ENCODE measurements around the gene PLEKHG4B. TPM values are rescaled to one million over a fixed set of nuclear protein-coding genes. Genes with fewer than 3 reads are reported as not detected.

Gene PLEKHG4B
- polyA plus RNA-seq, 3 donors, result not detected

GRCh38 chr5:207599-207998 is 115.6 kb downstream of the PLEKHG4B start:
- intact Hi-C loops (cut with micrococcal nuclease), result no loop called here

GRCh38 chr5:208449-209114 is 116.6 kb downstream of the PLEKHG4B start:
- Histone ChIP-seq H3K9ac (ENCODE audit: insufficient read depth, low read length, poor library complexity, severe bottlenecking) (no peak overlapping the region), H3K4me2 (replicated peaks; ENCODE audit: extremely low read depth, low read length, poor library complexity, severe bottlenecking) (no peak overlapping the region), H3K4me3 (replicated peaks in 1 of 3; ENCODE audit: low read depth in 2 of 3, low read length in 3 of 3) (no peak overlapping the region), H3K79me2 (ENCODE audit: insufficient read depth, low read length) (peaks cover 1% of the 10 kb centered on the region), H3K27me3 (ENCODE audit: control insufficient read depth in 2 of 2, insufficient read depth in 2 of 2, low read length in 2 of 2) (no peaks in the 10 kb centered on the region), H3K36me3 (replicated peaks in 1 of 2; ENCODE audit: control insufficient read depth in 1 of 2, insufficient read depth in 2 of 2, low read length in 2 of 2) (peaks cover 22 to 51% of the 10 kb centered on the region in 2 donors), H3K27ac (ENCODE audit: low read depth in 1 of 2, low read length in 2 of 2) (no peak overlapping the region), H3K4me1 (ENCODE audit: control insufficient read depth in 1 of 2, insufficient read depth in 2 of 2, low read length in 2 of 2) (no peaks in the 10 kb centered on the region), H3K9me3 (replicated peaks in 1 of 2; ENCODE audit: control insufficient read depth in 1 of 2, insufficient read depth in 1 of 2, low read length in 2 of 2) (no peaks in the 10 kb centered on the region), H2AFZ (ENCODE audit: insufficient read depth, low read depth, low read length, poor library complexity, severe bottlenecking) (no peak overlapping the region), H4K20me1 (ENCODE audit: insufficient read depth, low read length) (peaks cover 7% of the 10 kb centered on the region)
- Mint-ChIP-seq H3K27ac (peak overlapping the region in 1 of 7 donors; percentile 42), H3K27me3 (ENCODE audit: low read depth in 3 of 3) (no peaks in the 10 kb centered on the region), H3K9me3 (no peaks in the 10 kb centered on the region), H3K4me1 (no peaks in the 10 kb centered on the region), H3K4me3 (no peak overlapping the region), H3K36me3 (peaks cover 45 to 47% of the 10 kb centered on the region in 2 donors)
- DNase-seq, result no peak
- WGBS (ENCODE audit: insufficient coverage), result 90% methylated on average over 10 of the region's 15 CpGs
- TF ChIP-seq CTCF (IDR thresholded peaks at IDR 0.05), result no peak
- intact Hi-C loops (cut with micrococcal nuclease), result no loop called here

More at GRCh38 chr5:207599-207998, 115.6 kb downstream of the PLEKHG4B start:
- Histone ChIP-seq H3K79me2 (ENCODE audit: insufficient read depth, low read length) (no peaks in the 10 kb centered on the region), H3K4me2 (replicated peaks; ENCODE audit: extremely low read depth, low read length, poor library complexity, severe bottlenecking) (no peak overlapping the region), H3K9me3 (replicated peaks in 1 of 2; ENCODE audit: control insufficient read depth in 1 of 2, insufficient read depth in 1 of 2, low read length in 2 of 2) (no peaks in the 10 kb centered on the region), H2AFZ (ENCODE audit: insufficient read depth, low read depth, low read length, poor library complexity, severe bottlenecking) (no peak overlapping the region), H3K9ac (ENCODE audit: insufficient read depth, low read length, poor library complexity, severe bottlenecking) (no peak overlapping the region), H3K4me3 (replicated peaks in 1 of 3; ENCODE audit: low read depth in 2 of 3, low read length in 3 of 3) (no peak overlapping the region), H3K4me1 (ENCODE audit: control insufficient read depth in 1 of 2, insufficient read depth in 2 of 2, low read length in 2 of 2) (no peaks in the 10 kb centered on the region), H3K27me3 (ENCODE audit: control insufficient read depth in 2 of 2, insufficient read depth in 2 of 2, low read length in 2 of 2) (no peaks in the 10 kb centered on the region), H4K20me1 (ENCODE audit: insufficient read depth, low read length) (peaks cover 7% of the 10 kb centered on the region), H3K36me3 (replicated peaks in 1 of 2; ENCODE audit: control insufficient read depth in 1 of 2, insufficient read depth in 2 of 2, low read length in 2 of 2) (peaks cover 22 to 56% of the 10 kb centered on the region in 2 donors), H3K27ac (ENCODE audit: low read depth in 1 of 2, low read length in 2 of 2) (no peak overlapping the region)
- no peaks in the 10 kb centered on the region for H3K27me3 Mint-ChIP-seq (ENCODE audit: low read depth in 3 of 3)
- H3K4me1 Mint-ChIP-seq, result no peaks in the 10 kb centered on the region
- peaks cover 46% of the 10 kb centered on the region in 2 donors for H3K36me3 Mint-ChIP-seq
- H3K4me3 Mint-ChIP-seq, result no peak overlapping the region
- H3K27ac Mint-ChIP-seq, result peak overlapping the region in 1 of 7 donors; percentile 38
- WGBS (ENCODE audit: insufficient coverage), result 98% methylated on average over 6 of the region's 14 CpGs
- DNase-seq, result no peak
- no peaks in the 10 kb centered on the region for H3K9me3 Mint-ChIP-seq
- no peak for TF ChIP-seq CTCF (IDR thresholded peaks at IDR 0.05)

Measured in CD14-positive monocyte (primary cell).